Choroid plexus epithelial cell (primary cell): ENCODE results near the gene NIM1K.
"Not testable (repeated sequence)": the region's sequence is repeated elsewhere in the genome, so short reads cannot be mapped to it uniquely, and the experiment has no call there.

Source experiments
- DNase-seq: peaks from one replicate; pipeline ENCODE4 v3.0.0-alpha.2; 2010; ENCODE audit warnings: low read depth
- H3K4me3 ChIP-seq: 2 replicates; pipeline ENCODE4 v1.5.1; 2011; ENCODE audit warnings: low read depth, mild to moderate bottlenecking, control low read depth, low read length, moderate library complexity
- CTCF ChIP-seq: conservative IDR thresholded peaks from 2 replicates; pipeline ENCODE4 v1.5.1; 2011; ENCODE audit warnings: low read depth, mild to moderate bottlenecking, control low read depth, inconsistent platforms, low read length, moderate library complexity

NIM1K gene

DNA sequence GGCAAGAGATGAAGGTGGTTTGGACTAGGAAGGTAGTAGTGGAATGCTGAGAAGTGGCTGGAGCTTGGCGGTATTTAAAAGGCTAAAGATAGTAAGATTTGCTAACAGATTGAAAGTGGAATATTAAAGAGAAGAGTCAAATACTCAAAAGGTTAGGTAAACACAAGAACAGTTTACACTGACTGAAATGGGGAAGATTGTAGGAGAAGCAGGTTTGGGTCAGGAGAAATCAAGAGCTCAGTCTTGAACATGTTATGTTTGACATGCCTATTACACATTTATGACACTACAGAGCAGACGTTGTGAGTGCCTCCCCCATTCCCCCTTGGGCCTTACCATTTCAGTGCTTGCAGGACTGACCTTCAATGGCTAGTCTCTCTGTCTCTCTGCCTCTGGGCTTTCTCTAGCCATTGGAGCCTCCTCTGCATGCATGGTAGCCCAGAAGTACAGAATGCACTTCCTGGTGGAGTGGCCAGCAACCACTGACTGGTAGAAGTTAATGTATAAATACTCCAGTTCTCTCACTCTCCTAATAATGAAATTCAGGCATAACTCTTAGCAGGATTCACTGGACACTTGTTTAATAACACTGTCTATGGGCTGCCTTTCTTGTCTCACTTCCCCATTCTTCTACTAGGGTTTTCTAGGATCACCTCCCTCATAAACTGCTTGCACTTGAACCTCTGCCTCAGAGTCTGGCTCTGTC, 64.4 kb downstream of the NIM1K start:
- no peak for DNase-seq
- no peak for TF ChIP-seq CTCF
- H3K4me3 ChIP-seq: no peak overlapping the region

- no peak overlapping the region for H3K4me3 ChIP-seq
- DNase-seq: no peak
- no peak for TF ChIP-seq CTCF
Measured at GRCh38 chr5:43258116-43258515, 66.1 kb downstream of the NIM1K start.

- DNase-seq: not testable (repeated sequence)
Measured at GRCh38 chr5:43262269-43262668, 70.2 kb downstream of the NIM1K start.

DNA sequence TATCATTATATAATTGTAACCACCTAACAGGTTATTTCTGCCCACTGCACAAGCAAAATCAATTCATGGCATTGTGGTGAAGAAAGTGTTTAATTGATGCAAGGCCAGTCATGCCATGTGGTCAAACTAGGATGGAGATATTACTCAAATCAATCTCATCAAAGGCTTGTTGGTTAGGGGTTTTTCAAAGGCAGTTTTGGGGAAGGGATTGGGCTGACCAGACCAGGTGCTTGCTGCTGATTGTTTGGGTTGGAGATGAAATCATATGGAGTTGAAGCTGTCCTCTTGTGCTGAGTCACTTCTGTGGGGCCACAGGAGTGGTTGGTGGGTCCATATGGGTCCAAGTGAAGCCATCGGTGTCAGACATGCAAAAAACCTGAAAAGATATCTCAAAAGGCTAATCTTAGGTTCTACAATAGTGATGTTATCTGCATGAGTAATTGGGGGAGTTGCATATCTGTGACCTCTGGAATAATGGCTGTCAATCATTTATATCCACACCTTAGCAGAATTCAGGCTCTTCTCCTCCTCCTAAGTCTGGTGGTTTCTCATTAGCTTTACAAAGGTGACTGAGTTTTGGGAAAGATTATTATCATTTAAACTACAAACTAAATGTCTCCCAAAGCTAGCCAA, 76.3 kb downstream of the NIM1K start:
- no peak for DNase-seq
- TF ChIP-seq CTCF: no peak
- H3K4me3 ChIP-seq: no peak overlapping the region

More at GRCh38 chr5:43262269-43262668, 70.2 kb downstream of the NIM1K start:
- not testable (repeated sequence) for H3K4me3 ChIP-seq

DNA sequence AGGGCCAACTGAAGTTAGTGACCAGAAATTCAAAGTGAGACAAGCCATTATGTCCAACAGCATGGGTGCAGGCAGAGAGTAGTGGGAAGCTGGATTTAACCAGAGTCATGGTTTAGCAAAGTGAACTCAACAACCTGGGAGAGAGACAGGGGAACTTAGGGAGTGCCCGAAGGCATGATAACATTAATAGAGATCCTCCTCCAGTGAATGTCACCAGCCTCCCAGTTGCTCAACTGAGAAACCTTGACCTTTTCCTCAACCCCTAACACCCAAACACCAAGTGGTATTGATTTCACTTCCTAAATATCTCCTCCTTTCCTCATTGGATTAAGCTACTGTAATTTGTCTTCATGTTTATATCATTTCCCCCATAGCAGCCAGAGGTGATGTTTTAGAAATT, 78.6 kb downstream of the NIM1K start:
- DNase-seq: no peak
- H3K4me3 ChIP-seq: no peak overlapping the region
- TF ChIP-seq CTCF: no peak

- H3K4me3 ChIP-seq: no peak overlapping the region
- no peak for TF ChIP-seq CTCF
- no peak for DNase-seq
Measured at GRCh38 chr5:43273552-43273951, 81.5 kb downstream of the NIM1K start.

DNA sequence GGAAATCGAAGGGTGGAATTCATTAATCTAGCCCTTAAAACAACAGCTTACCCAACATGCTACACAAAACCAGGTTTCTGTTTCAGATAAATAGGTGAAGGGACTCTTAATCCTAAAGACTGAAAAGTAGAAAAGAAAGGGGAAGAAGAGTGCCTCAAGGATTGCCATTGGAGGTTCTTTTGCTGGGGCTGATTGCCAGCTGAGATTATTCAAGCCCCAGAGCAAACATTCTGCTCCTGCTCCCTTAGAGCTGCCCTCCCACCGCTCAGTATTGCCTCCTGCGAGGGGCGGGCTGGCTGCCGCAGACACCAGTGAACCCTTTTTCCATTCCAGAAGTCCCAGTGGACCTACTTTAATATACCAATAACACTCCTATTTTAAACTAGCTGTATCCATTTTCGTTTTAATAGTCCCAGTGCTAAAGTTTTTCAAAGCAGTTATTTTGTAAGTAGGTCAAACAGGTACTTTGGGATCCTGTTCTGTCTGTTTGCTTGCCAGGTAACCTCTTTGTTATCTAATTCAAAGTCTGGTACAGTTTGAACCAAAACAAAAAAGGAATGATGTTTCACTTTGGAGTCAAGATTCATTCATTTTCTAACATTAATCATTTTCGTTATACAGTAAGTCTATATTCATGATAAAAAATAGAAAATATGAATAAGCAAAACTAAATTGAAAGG, 82.5 kb downstream of the NIM1K start:
- H3K4me3 ChIP-seq: no peak overlapping the region
- TF ChIP-seq CTCF: no peak
- no peak for DNase-seq
